Left lung (tissue), 10 donors: ENCODE measurements around the gene ENPP3. TPM values are rescaled to one million over a fixed set of nuclear protein-coding genes. Genes with fewer than 3 reads are reported as not detected.

Experiments used
- ATAC-seq: fragments of 200-7000 bp; cut with Tn5 transposase; one replicate; pipeline ENCODE4 v1.9.1; 2020; ENCODE audit warnings: moderate library complexity
- DNase-seq, 4 donors: peaks; one replicate each; pipeline ENCODE4 v3.0.0-alpha.2; 2013 to 2020
- H3K27ac ChIP-seq, 2 donors: fragments of 200-600 bp; sonication (generic) in 1 of 2; one replicate each; pipeline versions ENCODE4 v1.5.0 to v1.8.0; 2020 to 2021
- H3K27me3 ChIP-seq, 2 donors: fragments of 200-600 bp; sonication (generic) in 1 of 2; one replicate each; pipeline versions ENCODE4 v1.5.0 to v1.8.0; 2020 to 2021
- H3K36me3 ChIP-seq, 2 donors: fragments of 200-600 bp; sonication (generic) in 1 of 2; one replicate each; pipeline versions ENCODE4 v1.5.0 to v1.8.0; 2020 to 2021
- H3K4me1 ChIP-seq, 2 donors: fragments of 200-600 bp; one replicate each; pipeline ENCODE4 v1.8.0; 2021
- H3K4me3 ChIP-seq, 2 donors: fragments of 200-600 bp; sonication (generic) in 1 of 2; one replicate each; pipeline versions ENCODE4 v1.5.0 to v1.8.0; 2020 to 2021; ENCODE audit warnings: mild to moderate bottlenecking in 1 of 2
- H3K9me3 ChIP-seq, 2 donors: fragments of 200-600 bp; sonication (generic) in 1 of 2; one replicate each; pipeline versions ENCODE4 v1.5.0 to v1.8.0; 2020 to 2021
- CTCF ChIP-seq, 2 donors: fragments of 200-600 bp; sonication (generic) in 1 of 2; IDR thresholded peaks; one replicate each; pipeline versions ENCODE4 v1.5.0 to v1.8.0; 2021; ENCODE audit warnings: antibody characterized with exemption in 2 of 2
- intact Hi-C, 2 donors: fragments of 100-400 bp; cut with DNase I; formaldehyde crosslinking; loops; one replicate each; pipeline versions ENCODE4 v1.11.2 to v1.14.2; 2022
- polyA plus RNA-seq, 6 donors: library from polyadenylated mRNA; unstranded; fragments of 120-200 nt; gene quantifications; one replicate each; pipeline ENCODE4 v1.2.1, GENCODE V29; 2013; ENCODE audit not compliant: insufficient read length in 6 of 6
- total RNA-seq, 2 donors: library from RNA; stranded (reverse); fragmentation: NEBNext Ultra II Directional; extraction: Animal tissue kit (Norgen Biotek cat#: 25700); gene quantifications; one replicate each; pipeline ENCODE4 v1.2.1, GENCODE V29; 2021
- donor health status: DM: no; HTN: yes; CAD: no.
- donor health status: DM: no; HTN: no; CAD: no.

ENPP3 gene
- total and polyA plus RNA-seq, 8 donors = 0.44 to 1.5 (median 0.90) TPM

GRCh38 chr6:131729550-131729949 is 92.4 kb downstream of the ENPP3 start:
- Histone ChIP-seq H3K27me3 (no peaks in the 10 kb centered on the region), H3K9me3 (no peaks in the 10 kb centered on the region), H3K36me3 (no peaks in the 10 kb centered on the region), H3K4me1 (no peaks in the 10 kb centered on the region), H3K27ac (no peak overlapping the region), H3K4me3 (no peak overlapping the region)
- TF ChIP-seq CTCF (IDR thresholded peaks at IDR 0.05) = no peak
- no peak for DNase-seq
- intact Hi-C loops = no loop called here
- no peak for ATAC-seq

DNA sequence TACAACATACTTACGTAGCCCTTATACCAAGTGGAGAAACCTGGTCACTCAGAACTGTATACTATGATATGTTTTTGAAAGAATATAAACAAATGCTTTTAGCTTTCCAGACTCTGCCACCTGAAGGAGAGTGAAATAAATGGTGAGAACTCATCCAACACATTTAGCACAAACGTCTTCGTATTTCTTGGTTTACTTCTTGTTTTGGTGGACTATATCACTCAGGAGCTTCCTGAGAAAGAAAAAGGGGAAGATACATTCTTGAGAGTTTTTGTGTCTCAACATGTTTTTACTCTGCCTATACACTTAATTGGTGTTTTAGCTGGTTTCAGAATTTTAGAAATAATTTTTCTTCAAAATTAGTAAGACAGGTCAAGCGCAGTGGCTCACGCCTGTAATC is 93.2 kb downstream of the ENPP3 start:
- no peaks in the 10 kb centered on the region for H3K27me3 ChIP-seq
- TF ChIP-seq CTCF (IDR thresholded peaks at IDR 0.05) = no peak
- intact Hi-C loops = no loop called here
- H3K4me1 ChIP-seq = no peaks in the 10 kb centered on the region
- ATAC-seq = no peak
- H3K36me3 ChIP-seq = no peaks in the 10 kb centered on the region
- H3K4me3 ChIP-seq = no peak overlapping the region
- no peaks in the 10 kb centered on the region for H3K9me3 ChIP-seq
- no peak for DNase-seq
- H3K27ac ChIP-seq = no peak overlapping the region

- ATAC-seq (no peak), DNase-seq (no peak)
- intact Hi-C loops = no loop called here
- no peaks in the 10 kb centered on the region for H3K27me3 ChIP-seq
- H3K27ac ChIP-seq = no peak overlapping the region
- no peaks in the 10 kb centered on the region for H3K36me3 ChIP-seq
- no peak for TF ChIP-seq CTCF (IDR thresholded peaks at IDR 0.05)
- no peaks in the 10 kb centered on the region for H3K4me1 ChIP-seq
- H3K4me3 ChIP-seq = no peak overlapping the region
- H3K9me3 ChIP-seq = no peaks in the 10 kb centered on the region
Observed at GRCh38 chr6:131731224-131731623, 94.1 kb downstream of the ENPP3 start.

GRCh38 chr6:131733376-131734016 is 96.4 kb downstream of the ENPP3 start:
- no peaks in the 10 kb centered on the region for H3K9me3 ChIP-seq
- no peak overlapping the region for H3K4me3 ChIP-seq
- no peak overlapping the region for H3K27ac ChIP-seq
- H3K36me3 ChIP-seq = no peaks in the 10 kb centered on the region
- ATAC-seq (no peak), DNase-seq (no peak)
- no peaks in the 10 kb centered on the region for H3K4me1 ChIP-seq
- H3K27me3 ChIP-seq = no peaks in the 10 kb centered on the region
- no peak for TF ChIP-seq CTCF (IDR thresholded peaks at IDR 0.05)
- intact Hi-C loops = no loop called here

GRCh38 chr6:131736003-131736596 is 99.0 kb downstream of the ENPP3 start:
- no peak for ATAC-seq
- DNase-seq = no peak
- Histone ChIP-seq H3K9me3 (no peaks in the 10 kb centered on the region), H3K27me3 (no peaks in the 10 kb centered on the region), H3K27ac (no peak overlapping the region), H3K4me1 (no peaks in the 10 kb centered on the region), H3K36me3 (no peaks in the 10 kb centered on the region), H3K4me3 (no peak overlapping the region)
- no peak for TF ChIP-seq CTCF (IDR thresholded peaks at IDR 0.05)
- intact Hi-C loops = no loop called here
